Tibial artery (tissue), 4 donors: Measurements from ENCODE around the gene AGBL5.
"Not testable (repeated sequence)": the region's sequence is repeated elsewhere in the genome, so short reads cannot be mapped to it uniquely, and the experiment has no call there.

ENCODE experiments used
- DNase-seq, 2 donors: peaks; one replicate each; pipeline ENCODE4 v3.0.0-alpha.2; 2019
- H3K27ac ChIP-seq, 2 donors: fragments of 200-600 bp; sonication (generic) in 1 of 2; 1 replicate in 1 of 2; 2 replicates in 1 of 2; pipeline ENCODE4 v1.5.1; 2018 to 2019; ENCODE audit warnings: mild to moderate bottlenecking in 1 of 2
- H3K27me3 ChIP-seq, 2 donors: fragments of 200-600 bp; sonication (generic) in 1 of 2; one replicate each; pipeline versions ENCODE4 v1.5.1 to v1.6.0; 2016 to 2019
- H3K36me3 ChIP-seq, 3 donors: fragments of 200-600 bp; sonication (generic) in 2 of 3; one replicate each; pipeline ENCODE4 v1.5.1; 2016 to 2019; ENCODE audit warnings: mild to moderate bottlenecking in 2 of 3
- H3K4me1 ChIP-seq, 4 donors: fragments of 200-600 bp; sonication (generic) in 2 of 4; 1 replicate in 3 of 4; 2 replicates in 1 of 4; pipeline ENCODE4 v1.5.1; 2016 to 2019
- H3K4me3 ChIP-seq, 2 donors: fragments of 200-600 bp; sonication (generic) in 1 of 2; 1 replicate in 1 of 2; 2 replicates in 1 of 2; pipeline ENCODE4 v1.5.1; 2018 to 2019; ENCODE audit warnings: mild to moderate bottlenecking in 2 of 2
- H3K9me3 ChIP-seq, 3 donors: fragments of 200-600 bp; sonication (generic) in 1 of 3; one replicate each; pipeline ENCODE4 v1.5.1; 2016 to 2019
- intact Hi-C: fragments of 100-400 bp; cut with DNase I; formaldehyde crosslinking; loops from one replicate; pipeline ENCODE4 v1.15.0; 2023; ENCODE audit warnings: low total_unique reads
- TF ChIP-seq, protein P1 (sequence below), 2 experiments: fragments of 200-600 bp in 1 of 2; fragments of 450-650 bp in 1 of 2; IDR thresholded peaks; one replicate each; pipeline ENCODE4 v1.5.1; 2017 to 2019; ENCODE audit warnings: antibody characterized with exemption in 2 of 2, mild to moderate bottlenecking in 1 of 2, moderate library complexity in 1 of 2

The AGBL5 gene

DNA sequence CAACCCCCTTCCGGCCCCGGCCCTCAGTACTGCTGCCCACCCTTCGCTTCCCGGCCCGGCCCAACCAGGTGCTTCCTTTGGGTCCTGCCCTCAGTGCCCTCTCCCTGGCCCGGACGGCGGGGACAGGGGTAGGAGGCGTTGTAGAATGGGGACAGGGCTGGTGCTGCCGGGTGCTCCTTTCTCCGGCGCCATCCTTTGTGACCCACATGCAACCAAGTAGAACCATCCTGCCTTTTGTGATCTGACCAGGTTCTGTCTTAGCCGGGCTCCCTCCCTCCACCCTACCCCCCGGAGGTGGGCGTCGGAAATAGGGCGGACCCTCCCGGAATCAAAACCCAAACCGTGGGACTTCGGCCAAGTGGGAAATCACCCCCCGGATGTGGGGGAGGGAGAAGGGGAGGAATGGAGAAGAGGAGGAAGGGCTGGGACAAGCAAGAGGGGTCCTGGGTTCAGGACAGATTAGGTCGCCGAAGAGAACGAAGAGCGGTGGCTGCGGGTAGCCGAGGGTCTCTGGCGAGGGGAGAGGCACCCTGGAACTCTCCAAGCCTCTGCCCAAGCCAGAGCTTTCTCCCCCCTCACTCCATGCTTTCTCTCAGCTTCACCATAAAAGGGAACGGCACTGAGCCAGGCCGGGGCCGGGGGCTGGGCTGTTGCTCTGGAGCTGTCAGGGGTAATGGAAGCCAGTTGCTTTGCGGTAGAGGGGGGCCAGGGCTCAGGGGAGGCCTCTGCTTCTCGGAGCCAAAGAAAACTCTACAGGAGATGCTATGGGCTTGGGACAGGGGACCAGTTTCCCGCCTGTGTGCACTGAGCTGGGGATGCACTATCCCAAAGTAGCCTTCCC lies 20.7 kb downstream of the AGBL5 start:
- H3K27me3 ChIP-seq, result no peaks in the 10 kb centered on the region
- H3K9me3 ChIP-seq, result no peaks in the 10 kb centered on the region
- DNase-seq, result peak; percentile 67 to 93
- peak overlapping the region; percentile 96 to 98 for H3K27ac ChIP-seq
- intact Hi-C loops, result no loop called here
- peaks cover 3 to 74% (median 55%) of the 10 kb centered on the region in 4 donors for H3K4me1 ChIP-seq
- TF ChIP-seq, protein P1, sequence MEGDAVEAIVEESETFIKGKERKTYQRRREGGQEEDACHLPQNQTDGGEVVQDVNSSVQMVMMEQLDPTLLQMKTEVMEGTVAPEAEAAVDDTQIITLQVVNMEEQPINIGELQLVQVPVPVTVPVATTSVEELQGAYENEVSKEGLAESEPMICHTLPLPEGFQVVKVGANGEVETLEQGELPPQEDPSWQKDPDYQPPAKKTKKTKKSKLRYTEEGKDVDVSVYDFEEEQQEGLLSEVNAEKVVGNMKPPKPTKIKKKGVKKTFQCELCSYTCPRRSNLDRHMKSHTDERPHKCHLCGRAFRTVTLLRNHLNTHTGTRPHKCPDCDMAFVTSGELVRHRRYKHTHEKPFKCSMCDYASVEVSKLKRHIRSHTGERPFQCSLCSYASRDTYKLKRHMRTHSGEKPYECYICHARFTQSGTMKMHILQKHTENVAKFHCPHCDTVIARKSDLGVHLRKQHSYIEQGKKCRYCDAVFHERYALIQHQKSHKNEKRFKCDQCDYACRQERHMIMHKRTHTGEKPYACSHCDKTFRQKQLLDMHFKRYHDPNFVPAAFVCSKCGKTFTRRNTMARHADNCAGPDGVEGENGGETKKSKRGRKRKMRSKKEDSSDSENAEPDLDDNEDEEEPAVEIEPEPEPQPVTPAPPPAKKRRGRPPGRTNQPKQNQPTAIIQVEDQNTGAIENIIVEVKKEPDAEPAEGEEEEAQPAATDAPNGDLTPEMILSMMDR (IDR thresholded peaks at IDR 0.05), result no peak
- peak overlapping the region; percentile 90 to 95 for H3K4me3 ChIP-seq
- peaks cover 0 to 29% (median 10%) of the 10 kb centered on the region in 3 donors for H3K36me3 ChIP-seq

DNA sequence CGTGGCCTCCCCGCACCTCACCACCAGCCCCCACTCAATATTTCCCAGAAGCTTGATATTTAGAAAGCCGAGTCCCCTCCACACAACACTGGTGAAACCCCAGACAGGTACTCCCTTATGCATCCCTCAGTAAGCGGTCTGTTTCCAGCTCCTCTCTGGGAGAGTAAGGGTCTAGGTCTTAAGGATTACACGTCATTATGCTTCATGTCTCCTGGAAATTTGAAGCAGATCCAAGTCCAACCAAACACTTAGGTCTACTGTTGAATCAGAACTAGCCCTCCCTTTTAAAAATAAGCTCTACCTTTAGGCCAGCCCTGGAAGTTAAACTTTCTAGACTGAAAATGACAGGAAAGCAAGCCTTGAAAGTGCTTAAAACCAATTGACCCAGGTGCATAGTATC lies 21.5 kb downstream of the AGBL5 start:
- no peaks in the 10 kb centered on the region for H3K9me3 ChIP-seq
- no peak overlapping the region for H3K4me3 ChIP-seq
- peak overlapping the region; percentile 96 to 98 for H3K27ac ChIP-seq
- TF ChIP-seq, protein P1 (IDR thresholded peaks at IDR 0.05), result no peak
- intact Hi-C loops, result no loop called here
- peaks cover 3 to 81% (median 59%) of the 10 kb centered on the region in 4 donors for H3K4me1 ChIP-seq
- H3K36me3 ChIP-seq, result peaks cover 0 to 22% (median 6%) of the 10 kb centered on the region in 3 donors
- no peak for DNase-seq
- H3K27me3 ChIP-seq, result no peaks in the 10 kb centered on the region

DNA sequence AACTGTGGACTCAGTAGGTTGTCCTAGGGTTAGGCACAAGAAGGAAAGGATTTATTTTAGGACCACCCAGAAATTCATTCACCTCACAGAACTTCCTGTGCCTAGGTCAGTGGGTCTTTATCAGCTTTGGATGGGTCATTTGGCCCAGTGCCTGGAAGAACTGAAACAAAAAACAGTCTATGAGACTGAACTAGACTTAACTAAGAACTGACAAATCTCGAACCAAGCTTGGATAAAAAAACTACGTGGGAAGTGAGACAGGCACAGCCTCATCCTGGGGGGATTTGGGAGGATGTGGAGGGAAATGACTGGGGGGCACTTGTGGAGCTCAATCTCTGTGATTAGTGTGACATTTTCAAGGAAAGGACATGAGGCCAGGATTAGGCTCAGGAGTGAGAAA lies 22.3 kb downstream of the AGBL5 start:
- intact Hi-C loops, result no loop called here
- no peak for DNase-seq
- no peaks in the 10 kb centered on the region for H3K27me3 ChIP-seq
- TF ChIP-seq, protein P1 (IDR thresholded peaks at IDR 0.05), result no peak
- H3K36me3 ChIP-seq, result peaks cover 0 to 14% (median 5%) of the 10 kb centered on the region in 3 donors
- no peaks in the 10 kb centered on the region for H3K9me3 ChIP-seq
- H3K27ac ChIP-seq, result peak overlapping the region; percentile 96 to 98
- no peak overlapping the region for H3K4me3 ChIP-seq
- peaks cover 3 to 78% (median 54%) of the 10 kb centered on the region in 4 donors for H3K4me1 ChIP-seq

DNA sequence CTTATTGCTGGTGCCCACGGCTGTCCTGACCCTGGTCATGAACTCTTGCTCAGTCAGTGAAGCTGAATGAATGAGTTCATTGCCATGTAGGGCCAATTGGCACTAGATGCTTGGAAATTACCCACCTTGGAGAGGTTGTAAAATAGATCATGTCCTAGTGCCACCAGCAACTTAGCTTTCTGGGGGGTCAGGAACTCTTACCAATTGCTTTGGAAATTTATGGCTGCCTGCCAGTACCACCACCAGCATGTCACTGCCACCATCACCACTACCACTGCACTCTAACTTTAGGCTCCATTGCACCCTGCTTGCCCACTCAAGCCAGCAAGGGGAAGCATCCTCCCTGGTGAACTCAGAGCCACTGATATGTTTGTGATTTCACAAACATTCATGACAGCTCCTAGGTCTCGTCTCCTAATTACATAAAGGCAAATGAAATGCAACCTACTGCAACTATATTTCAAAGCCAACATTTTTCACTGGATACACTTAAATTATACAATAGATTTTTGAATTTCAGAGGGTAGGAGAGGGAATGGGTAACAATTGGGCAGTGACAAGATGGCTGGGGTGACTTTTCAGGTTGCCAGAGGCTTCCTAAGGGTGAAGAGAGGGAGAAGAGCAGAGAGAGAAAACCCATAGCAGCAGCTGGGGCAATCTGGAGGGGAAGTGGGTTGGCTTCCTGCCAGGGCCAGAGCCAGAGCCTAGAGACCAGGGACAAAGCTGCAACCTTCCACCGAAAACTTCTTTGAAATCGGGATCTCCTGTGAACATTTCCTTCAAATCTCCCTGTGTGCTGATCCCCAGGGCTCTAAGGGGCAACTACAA lies 23.5 kb downstream of the AGBL5 start:
- no peaks in the 10 kb centered on the region for H3K9me3 ChIP-seq
- H3K36me3 ChIP-seq, result peaks cover 0 to 2% (median 0%) of the 10 kb centered on the region in 3 donors
- H3K27ac ChIP-seq, result peak overlapping the region; percentile 96 to 98
- no peak overlapping the region for H3K4me3 ChIP-seq
- intact Hi-C loops, result no loop called here
- peaks cover 3 to 68% (median 50%) of the 10 kb centered on the region in 4 donors for H3K4me1 ChIP-seq
- TF ChIP-seq, protein P1 (IDR thresholded peaks at IDR 0.05), result no peak
- H3K27me3 ChIP-seq, result no peaks in the 10 kb centered on the region
- peak in 1 of 2 donors; percentile 56 for DNase-seq

DNA sequence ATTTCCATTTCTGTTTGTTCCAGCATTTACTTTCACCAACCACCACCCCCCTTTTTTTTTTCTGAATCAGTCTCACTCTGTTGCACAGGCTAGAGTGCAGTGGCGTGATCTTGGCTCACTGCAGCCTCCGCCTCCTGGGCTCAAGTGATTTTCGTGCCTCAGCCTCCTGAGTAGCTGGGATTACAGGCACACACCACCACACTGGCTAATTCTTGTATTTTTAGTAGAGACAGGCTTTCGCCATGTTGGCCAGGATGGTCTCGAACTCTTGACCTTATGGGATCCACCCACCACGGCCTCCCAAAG lies 24.1 kb downstream of the AGBL5 start:
- H3K9me3 ChIP-seq, DNase-seq, H3K27me3 ChIP-seq, H3K4me3 ChIP-seq, H3K36me3 ChIP-seq, intact Hi-C loops: not testable (repeated sequence)
- Histone ChIP-seq H3K27ac (peak overlapping the region; percentile 96 to 98), H3K4me1 (peaks cover 0 to 68% (median 50%) of the 10 kb centered on the region in 4 donors)

DNA sequence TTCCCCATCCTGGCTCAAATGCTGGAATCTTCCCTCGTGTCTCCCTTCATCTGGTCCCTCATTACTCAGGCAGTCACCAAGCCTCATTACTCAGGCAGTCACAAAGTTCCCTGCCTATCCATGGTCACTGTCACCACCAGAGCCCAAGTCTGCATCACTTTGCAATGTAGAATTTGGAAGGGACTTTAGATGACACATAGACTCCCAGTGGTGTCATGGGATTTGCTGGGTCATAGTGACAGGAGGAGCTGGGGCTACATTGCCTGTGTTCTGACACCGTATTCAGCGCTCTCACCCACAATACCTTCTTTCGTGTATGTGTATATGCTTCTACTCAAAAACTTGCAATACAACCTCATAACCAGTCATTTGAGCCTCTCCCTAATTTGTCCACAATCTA lies 24.9 kb downstream of the AGBL5 start:
- no peaks in the 10 kb centered on the region for H3K36me3 ChIP-seq
- TF ChIP-seq, protein P1 (IDR thresholded peaks at IDR 0.05), result no peak
- peaks cover 0 to 72% (median 54%) of the 10 kb centered on the region in 4 donors for H3K4me1 ChIP-seq
- H3K27ac ChIP-seq, result peak overlapping the region; percentile 96 to 98
- DNase-seq, result no peak
- no peaks in the 10 kb centered on the region for H3K9me3 ChIP-seq
- no peaks in the 10 kb centered on the region for H3K27me3 ChIP-seq
- intact Hi-C loops, result no loop called here
- no peak overlapping the region for H3K4me3 ChIP-seq
